ENCODE measurements around the gene SRXN1.
"Not testable (repeated sequence)": the region's sequence is repeated elsewhere in the genome, so short reads cannot be mapped to it uniquely, and the experiment has no call there.

The SRXN1 gene

GRCh38 chr20:653110-653589 is at the start of gene SRXN1:
Gene SRXN1 (minus strand): TSS chr20:653200. CDS start chr20:653185, 15 bp downstream.
- peak; percentile 70 for DNase-seq (ENCODE audit: low read depth)

GRCh38 chr20:701401-702129 is 48.6 kb upstream of the SRXN1 start:
- DNase-seq (ENCODE audit: low read depth): no peak

- DNase-seq (ENCODE audit: low read depth): no peak
These were observed 46.9 kb upstream of the SRXN1 start for GRCh38 chr20:699811-700338.

- no peak for DNase-seq (ENCODE audit: low read depth)
These were observed 46.3 kb upstream of the SRXN1 start for GRCh38 chr20:699342-699741.

- no peak for DNase-seq (ENCODE audit: low read depth)
These were observed 45.3 kb upstream of the SRXN1 start for GRCh38 chr20:698276-698675.

GRCh38 chr20:697826-698225 is 44.8 kb upstream of the SRXN1 start:
- no peak for DNase-seq (ENCODE audit: low read depth)

- no peak for DNase-seq (ENCODE audit: low read depth)
These were observed 42.3 kb upstream of the SRXN1 start for GRCh38 chr20:695165-695866.

- DNase-seq (ENCODE audit: low read depth): no peak
These were observed 41.5 kb upstream of the SRXN1 start for GRCh38 chr20:694496-694895.

- not testable (repeated sequence) for DNase-seq (ENCODE audit: low read depth)
These were observed 40.8 kb upstream of the SRXN1 start for GRCh38 chr20:693786-694185.

- no peak for DNase-seq (ENCODE audit: low read depth)
These were observed 39.0 kb upstream of the SRXN1 start for GRCh38 chr20:692044-692443.

- DNase-seq (ENCODE audit: low read depth): no peak
These were observed 36.9 kb upstream of the SRXN1 start for GRCh38 chr20:689947-690346.

GRCh38 chr20:689348-689747 is 36.3 kb upstream of the SRXN1 start:
- DNase-seq (ENCODE audit: low read depth): no peak

- no peak for DNase-seq (ENCODE audit: low read depth)
These were observed 35.8 kb upstream of the SRXN1 start for GRCh38 chr20:688809-689212.

- DNase-seq (ENCODE audit: low read depth): no peak
These were observed 34.6 kb upstream of the SRXN1 start for GRCh38 chr20:687468-688203.

- DNase-seq (ENCODE audit: low read depth): no peak
These were observed 31.8 kb upstream of the SRXN1 start for GRCh38 chr20:684676-685319.

GRCh38 chr20:682123-682522 is 29.1 kb upstream of the SRXN1 start:
- DNase-seq (ENCODE audit: low read depth): no peak

GRCh38 chr20:680638-681187 is 27.7 kb upstream of the SRXN1 start:
- no peak for DNase-seq (ENCODE audit: low read depth)

- no peak for DNase-seq (ENCODE audit: low read depth)
These were observed 25.0 kb upstream of the SRXN1 start for GRCh38 chr20:677957-678356.

- no peak for DNase-seq (ENCODE audit: low read depth)
These were observed 24.0 kb upstream of the SRXN1 start for GRCh38 chr20:676967-677366.

- no peak for DNase-seq (ENCODE audit: low read depth)
These were observed 23.4 kb upstream of the SRXN1 start for GRCh38 chr20:676315-676937.

All from activated T-cell treated with anti-CD3 and anti-CD28 coated beads for 1 hour (primary cell).